ENCODE data around the gene ALDH3B2. TPM values are rescaled to one million over a fixed set of nuclear protein-coding genes. Genes with fewer than 3 reads are reported as not detected.

Gene ALDH3B2
- polyA plus RNA-seq, 1 of the 3 experiments (the other 2 are of a cell fraction): not detected

DNA sequence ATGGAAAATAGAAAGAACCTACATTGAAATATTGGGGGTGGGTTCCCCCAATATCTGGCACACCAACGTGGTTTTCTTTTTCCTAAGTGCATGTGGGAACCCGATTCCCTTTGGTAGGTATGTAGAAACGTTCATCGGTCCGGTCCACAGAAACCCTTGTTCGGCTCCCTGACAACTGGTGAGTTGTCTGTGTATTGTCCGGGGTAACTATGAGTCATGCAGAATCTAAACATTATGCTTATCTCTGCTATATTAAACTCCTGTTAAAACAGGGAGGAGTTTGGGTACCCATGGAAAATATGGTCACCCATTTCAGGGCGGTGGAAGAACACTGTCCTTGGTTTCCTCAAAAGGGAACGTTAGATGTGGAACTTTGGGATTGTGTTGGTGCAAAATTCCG lies 25.1 kb upstream of the ALDH3B2 start:
- Histone ChIP-seq H2AFZ (ENCODE audit: low read depth) (no peak overlapping the region), H3K79me2 (ENCODE audit: insufficient read depth) (no peaks in the 10 kb centered on the region), H3F3A (replicated peaks; ENCODE audit: insufficient read depth) (no peaks in the 10 kb centered on the region), H3K4me2 (no peak overlapping the region), H3K27ac (ENCODE audit: low read depth in 2 of 2, low read length in 1 of 2) (no peak overlapping the region), H3K9me3 (no peaks in the 10 kb centered on the region), H3K9me2 (no peaks in the 10 kb centered on the region), H3K4me1 (ENCODE audit: control insufficient read depth in 1 of 2, insufficient read depth in 2 of 2, low read depth in 1 of 2, low read length in 1 of 2) (no peaks in the 10 kb centered on the region), H4K20me1 (ENCODE audit: insufficient read depth) (no peaks in the 10 kb centered on the region), H3K27me3 (ENCODE audit: insufficient read depth) (peaks cover 19% of the 10 kb centered on the region; the same call in 1 of the 2 replicates), H3K4me3 (ENCODE audit: low read depth in 2 of 2, low read length in 1 of 2) (no peak overlapping the region), H3K36me3 (replicated peaks in 1 of 2; ENCODE audit: control insufficient read depth in 1 of 2, insufficient read depth in 2 of 2, low read length in 1 of 2) (no peaks in the 10 kb centered on the region), H3K9ac (no peak overlapping the region)
- WGBS (ENCODE audit: low lambda C conversion rate): 49% methylated on average over 10 of the region's 10 CpGs
- no peak for TF ChIP-seq SMC3 (IDR thresholded peaks at IDR 0.05; ENCODE audit: low read depth, low read length)
- no peak for TF ChIP-seq EZH2phosphoT487 (IDR thresholded peaks at IDR 0.05; ENCODE audit: borderline replicate concordance, low read depth)
- TF ChIP-seq ELF1 (IDR thresholded peaks at IDR 0.05): no peak
- TF ChIP-seq, protein P1, sequence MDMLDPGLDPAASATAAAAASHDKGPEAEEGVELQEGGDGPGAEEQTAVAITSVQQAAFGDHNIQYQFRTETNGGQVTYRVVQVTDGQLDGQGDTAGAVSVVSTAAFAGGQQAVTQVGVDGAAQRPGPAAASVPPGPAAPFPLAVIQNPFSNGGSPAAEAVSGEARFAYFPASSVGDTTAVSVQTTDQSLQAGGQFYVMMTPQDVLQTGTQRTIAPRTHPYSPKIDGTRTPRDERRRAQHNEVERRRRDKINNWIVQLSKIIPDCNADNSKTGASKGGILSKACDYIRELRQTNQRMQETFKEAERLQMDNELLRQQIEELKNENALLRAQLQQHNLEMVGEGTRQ (IDR thresholded peaks at IDR 0.05; ENCODE audit: borderline replicate concordance, low read depth, low read length): no peak
- TF ChIP-seq YY1 (IDR thresholded peaks at IDR 0.05; ENCODE audit: low read depth): no peak
- no peak for TF ChIP-seq FOXJ3 (CRISPR knock-in tag; IDR thresholded peaks at IDR 0.05)
- no peak for TF ChIP-seq POLR2AphosphoS5 (IDR thresholded peaks at IDR 0.05; ENCODE audit: low read depth, low read length)
- TF ChIP-seq, protein P2, sequence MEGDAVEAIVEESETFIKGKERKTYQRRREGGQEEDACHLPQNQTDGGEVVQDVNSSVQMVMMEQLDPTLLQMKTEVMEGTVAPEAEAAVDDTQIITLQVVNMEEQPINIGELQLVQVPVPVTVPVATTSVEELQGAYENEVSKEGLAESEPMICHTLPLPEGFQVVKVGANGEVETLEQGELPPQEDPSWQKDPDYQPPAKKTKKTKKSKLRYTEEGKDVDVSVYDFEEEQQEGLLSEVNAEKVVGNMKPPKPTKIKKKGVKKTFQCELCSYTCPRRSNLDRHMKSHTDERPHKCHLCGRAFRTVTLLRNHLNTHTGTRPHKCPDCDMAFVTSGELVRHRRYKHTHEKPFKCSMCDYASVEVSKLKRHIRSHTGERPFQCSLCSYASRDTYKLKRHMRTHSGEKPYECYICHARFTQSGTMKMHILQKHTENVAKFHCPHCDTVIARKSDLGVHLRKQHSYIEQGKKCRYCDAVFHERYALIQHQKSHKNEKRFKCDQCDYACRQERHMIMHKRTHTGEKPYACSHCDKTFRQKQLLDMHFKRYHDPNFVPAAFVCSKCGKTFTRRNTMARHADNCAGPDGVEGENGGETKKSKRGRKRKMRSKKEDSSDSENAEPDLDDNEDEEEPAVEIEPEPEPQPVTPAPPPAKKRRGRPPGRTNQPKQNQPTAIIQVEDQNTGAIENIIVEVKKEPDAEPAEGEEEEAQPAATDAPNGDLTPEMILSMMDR (IDR thresholded peaks at IDR 0.05): no peak
- no peak for TF ChIP-seq JUND (IDR thresholded peaks at IDR 0.05)
- TF ChIP-seq GATA2 (CRISPR knock-in tag; IDR thresholded peaks at IDR 0.05): no peak
- TF ChIP-seq TEAD4 (IDR thresholded peaks at IDR 0.05; ENCODE audit: borderline replicate concordance, insufficient read depth): no peak
- TF ChIP-seq, protein P3, sequence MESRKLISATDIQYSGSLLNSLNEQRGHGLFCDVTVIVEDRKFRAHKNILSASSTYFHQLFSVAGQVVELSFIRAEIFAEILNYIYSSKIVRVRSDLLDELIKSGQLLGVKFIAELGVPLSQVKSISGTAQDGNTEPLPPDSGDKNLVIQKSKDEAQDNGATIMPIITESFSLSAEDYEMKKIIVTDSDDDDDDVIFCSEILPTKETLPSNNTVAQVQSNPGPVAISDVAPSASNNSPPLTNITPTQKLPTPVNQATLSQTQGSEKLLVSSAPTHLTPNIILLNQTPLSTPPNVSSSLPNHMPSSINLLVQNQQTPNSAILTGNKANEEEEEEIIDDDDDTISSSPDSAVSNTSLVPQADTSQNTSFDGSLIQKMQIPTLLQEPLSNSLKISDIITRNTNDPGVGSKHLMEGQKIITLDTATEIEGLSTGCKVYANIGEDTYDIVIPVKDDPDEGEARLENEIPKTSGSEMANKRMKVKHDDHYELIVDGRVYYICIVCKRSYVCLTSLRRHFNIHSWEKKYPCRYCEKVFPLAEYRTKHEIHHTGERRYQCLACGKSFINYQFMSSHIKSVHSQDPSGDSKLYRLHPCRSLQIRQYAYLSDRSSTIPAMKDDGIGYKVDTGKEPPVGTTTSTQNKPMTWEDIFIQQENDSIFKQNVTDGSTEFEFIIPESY (IDR thresholded peaks at IDR 0.05; ENCODE audit: borderline replicate concordance, low read depth): no peak
- TF ChIP-seq, protein P4, sequence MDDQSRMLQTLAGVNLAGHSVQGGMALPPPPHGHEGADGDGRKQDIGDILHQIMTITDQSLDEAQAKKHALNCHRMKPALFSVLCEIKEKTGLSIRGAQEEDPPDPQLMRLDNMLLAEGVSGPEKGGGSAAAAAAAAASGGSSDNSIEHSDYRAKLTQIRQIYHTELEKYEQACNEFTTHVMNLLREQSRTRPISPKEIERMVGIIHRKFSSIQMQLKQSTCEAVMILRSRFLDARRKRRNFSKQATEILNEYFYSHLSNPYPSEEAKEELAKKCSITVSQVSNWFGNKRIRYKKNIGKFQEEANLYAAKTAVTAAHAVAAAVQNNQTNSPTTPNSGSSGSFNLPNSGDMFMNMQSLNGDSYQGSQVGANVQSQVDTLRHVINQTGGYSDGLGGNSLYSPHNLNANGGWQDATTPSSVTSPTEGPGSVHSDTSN (IDR thresholded peaks at IDR 0.05): no peak
- TF ChIP-seq RFX5 (IDR thresholded peaks at IDR 0.05; ENCODE audit: low read length): no peak
- no peak for DNase-seq
- POLR2A ChIA-PET: no interaction called here
- CTCF ChIA-PET: interaction anchor here (0.6 to 2.5 kb wide), 2 partner anchors 68 to 70 kb away, joined by 3 to 7 read pairs; partner anchors contain the start of gene NUDT8

Data from SK-N-SH (cell line).